K562 (cell line): ENCODE measurements around the gene KCTD21. TPM values are rescaled to one million over a fixed set of nuclear protein-coding genes. Genes with fewer than 3 reads are reported as not detected.
A peak's percentile ranks its signal among the peaks of the same experiment; 100 is the strongest.

ENCODE experiments used
- ATAC-seq: fragments of 200-7000 bp; cut with Tn5 transposase; 3 replicates; pipeline ENCODE4 v1.9.1; 2020; ENCODE audit warnings: moderate library complexity
- BruUV-seq: library from RNA; stranded (reverse); fragments of 400-500 nt; replicated peaks from 2 replicates; lab custom pipeline; 2021; lab: Mats Ljungman, UMichigan
- CTCF ChIA-PET: fragments of 300-600 bp; formaldehyde crosslinking; extraction: SDS; loops from one replicate; lab custom pipeline; 2021; ENCODE audit warnings: low intra/inter-chr PET ratio; lab: Yijun Ruan, JAX
- POLR2A ChIA-PET: fragments of 300-600, 350-650 bp; sonication (Branson Sonifier 250); formaldehyde crosslinking; extraction: SDS; loops from one replicate; lab custom pipeline; 2021; ENCODE audit warnings: antibody characterized with exemption, inconsistent platforms; lab: Yijun Ruan, JAX
- DNase-seq, 4 experiments: peaks; one replicate each; pipeline versions ENCODE4 v3.0.0 to v3.0.0-alpha.2; 2011 to 2018; ENCODE audit warnings: low spot score in 3 of 4, mixed read lengths in 3 of 4; ENCODE audit errors: extremely low read depth in 1 of 4
- FAIRE-seq: peaks from 2 replicates; lab custom pipeline; 2011; peaks lifted over from hg19 to GRCh38; lab: Jason Lieb, UNC
- H2AFZ ChIP-seq: 2 replicates; pipeline ENCODE4 v1.6.0; 2011; ENCODE audit warnings: low read depth, low read length, control low read depth, inconsistent platforms
- H3K27ac ChIP-seq: fragments of 200-600 bp; 3 replicates; pipeline ENCODE4 v1.8.0; 2011; ENCODE audit warnings: low read depth, mild to moderate bottlenecking, control low read depth, inconsistent platforms, low read length, moderate library complexity, mixed read lengths; ENCODE audit errors: extremely low read depth
- H3K27me3 ChIP-seq, 2 experiments: fragments of 300-600 bp in 1 of 2; 2 replicates in 1 of 2; 3 replicates in 1 of 2; pipeline versions ENCODE4 v1.6.0 to v1.8.0; 2011; ENCODE audit warnings: inconsistent platforms in 2 of 2, low read length in 2 of 2, mild to moderate bottlenecking in 1 of 2, mixed read lengths in 1 of 2, moderate library complexity in 1 of 2; ENCODE audit not compliant: control insufficient read depth in 2 of 2, insufficient read depth in 2 of 2
- H3K36me3 ChIP-seq: fragments of 300-600 bp; 3 replicates; pipeline ENCODE4 v1.8.0; 2011; ENCODE audit warnings: mild to moderate bottlenecking, low read length, inconsistent platforms; ENCODE audit not compliant: control insufficient read depth, insufficient read depth
- H3K4me1 ChIP-seq, 2 experiments: fragments of 200-600 bp in 1 of 2; replicated peaks in 1 of 2; 2 replicates in 1 of 2; 3 replicates in 1 of 2; pipeline versions ENCODE4 v1.5.1 to v1.8.0; 2011; ENCODE audit warnings: inconsistent platforms in 2 of 2, low read length in 2 of 2, mild to moderate bottlenecking in 1 of 2, mixed read lengths in 1 of 2, moderate library complexity in 1 of 2; ENCODE audit not compliant: control insufficient read depth in 2 of 2, insufficient read depth in 2 of 2
- H3K4me2 ChIP-seq: 2 replicates; pipeline ENCODE4 v1.6.1; 2011; ENCODE audit warnings: low read length, control low read depth, inconsistent platforms, mixed read lengths; ENCODE audit not compliant: insufficient read depth
- H3K4me3 ChIP-seq: fragments of 200-600 bp; sonication (generic), shearing (Covaris generic); 2 replicates; pipeline ENCODE4 v1.5.1; 2016; ENCODE audit warnings: control low read depth, inconsistent platforms
- H3K79me2 ChIP-seq: fragments of 200-600 bp; 3 replicates; pipeline ENCODE4 v1.8.0; 2011; ENCODE audit warnings: low read length, inconsistent platforms; ENCODE audit not compliant: control insufficient read depth, insufficient read depth
- H3K9ac ChIP-seq, 2 experiments: 2 replicates each; pipeline versions ENCODE4 v1.6.0 to v1.6.1; 2011; ENCODE audit warnings: low read depth in 2 of 2, low read length in 2 of 2, control low read depth in 1 of 2, inconsistent platforms in 1 of 2, mild to moderate bottlenecking in 1 of 2, mixed read lengths in 1 of 2; ENCODE audit not compliant: insufficient read depth in 1 of 2
- H3K9me1 ChIP-seq: one replicate; pipeline ENCODE4 v1.6.0; 2011; ENCODE audit warnings: inconsistent platforms, mild to moderate bottlenecking, low read length, moderate library complexity; ENCODE audit not compliant: control insufficient read depth, insufficient read depth
- H3K9me3 ChIP-seq: replicated peaks from 2 replicates; pipeline ENCODE4 v1.5.1; 2011; ENCODE audit warnings: low read depth, low read length, inconsistent platforms; ENCODE audit not compliant: control insufficient read depth, insufficient read depth
- H4K20me1 ChIP-seq: replicated peaks from 2 replicates; pipeline ENCODE4 v1.6.1; 2011; ENCODE audit warnings: low read length, inconsistent platforms, mixed read lengths; ENCODE audit not compliant: control insufficient read depth, insufficient read depth
- HNRNPK ChIP-seq: fragments of 200-400 bp; formaldehyde crosslinking; IDR thresholded peaks from one replicate; pipeline ENCODE4 v1.6.1; 2018; ENCODE audit warnings: mild to moderate bottlenecking, low read depth, low read length; ENCODE audit not compliant: poor library complexity, severe bottlenecking
- IRF9 ChIP-seq: fragments of 450-650 bp; IDR thresholded peaks from 2 replicates; pipeline ENCODE4 v1.6.1; 2016; ENCODE audit warnings: missing biosample characterization, missing genetic modification characterization
- LARP7 ChIP-seq: fragments of 450-650 bp; IDR thresholded peaks from 2 replicates; pipeline ENCODE4 v1.6.1; 2016
- MXI1 ChIP-seq: IDR thresholded peaks from 2 replicates; pipeline ENCODE4 v1.6.1; 2011; ENCODE audit warnings: low read depth, mild to moderate bottlenecking, improper control_type of control experiment, low read length
- NR1H2 ChIP-seq: sonication (generic); formaldehyde crosslinking; IDR thresholded peaks from 2 replicates; pipeline ENCODE4 v1.4.0; 2020; ENCODE audit warnings: mild to moderate bottlenecking, missing genetic modification reagents
- PURB ChIP-seq: sonication (generic); formaldehyde crosslinking; IDR thresholded peaks from 2 replicates; pipeline ENCODE4 v1.9.0; 2021; ENCODE audit warnings: low read depth, mild to moderate bottlenecking, missing genetic modification reagents
- RBM25 ChIP-seq: fragments of 200-400 bp; formaldehyde crosslinking; IDR thresholded peaks from 2 replicates; pipeline ENCODE4 v1.6.1; 2018; ENCODE audit warnings: low read length, low read depth, moderate library complexity; ENCODE audit not compliant: severe bottlenecking
- SIX5 ChIP-seq, 2 experiments: IDR thresholded peaks; 2 replicates each; pipeline ENCODE4 v1.6.1; 2011; ENCODE audit warnings: low read length in 2 of 2, borderline replicate concordance in 1 of 2, low read depth in 1 of 2, mild to moderate bottlenecking in 1 of 2, moderate library complexity in 1 of 2; ENCODE audit not compliant: insufficient read depth in 1 of 2
- ZNF239 ChIP-seq: fragments of 250-450 bp; sonication (Bioruptor Pico); IDR thresholded peaks from 2 replicates; pipeline ENCODE4 v1.4.0; 2020; ENCODE audit warnings: mild to moderate bottlenecking
- ZNF395 ChIP-seq: fragments of 200-800 bp; sonication (Bioruptor generic); IDR thresholded peaks from 2 replicates; pipeline ENCODE4 v1.6.1; 2017; ENCODE audit warnings: missing genetic modification characterization, missing compliant biosample characterization
- ZNF398 ChIP-seq: fragments of 250-450 bp; sonication (Bioruptor Pico); IDR thresholded peaks from 2 replicates; pipeline ENCODE4 v1.8.0; 2021; ENCODE audit warnings: moderate library complexity, mild to moderate bottlenecking, inconsistent platforms
- ZNF408 ChIP-seq: fragments of 250-450 bp; sonication (Bioruptor Pico); IDR thresholded peaks from 2 replicates; pipeline ENCODE4 v1.4.0; 2020; ENCODE audit warnings: low read depth, mild to moderate bottlenecking, moderate library complexity
- WGBS: fragments of 100-300 bp; shearing (Covaris generic); methylation state at CpG from one replicate; pipeline ENCODE4 v1.1.6; 2016; ENCODE audit warnings: low coverage, mixed read lengths; ENCODE audit not compliant: insufficient coverage; ENCODE audit errors: missing lambda C conversion rate; 5-methylcytosine and 5-hydroxymethylcytosine counted together
- in situ Hi-C: fragments of 300-500 bp; cut with MboI; formaldehyde crosslinking; loops from 4 replicates; pipeline ENCODE4 v1.15.0; 2018; ENCODE audit warnings: inconsistent platforms, mixed read lengths
- intact Hi-C: fragments of 100-400 bp; cut with micrococcal nuclease; formaldehyde crosslinking; loops from 2 replicates; pipeline ENCODE4 v1.14.2; 2022
- polyA plus RNA-seq, 8 experiments: library from polyadenylated mRNA; depleted of rRNA in 4 of 8; stranded (reverse) in 5 of 8; unstranded in 3 of 8; fragments of >200 nt; fragmentation: Nextera tagmentation in 2 of 8; fragmentation: Illumina TruSeq in 1 of 8; extraction: Ambion mirVana in 2 of 8; extraction: Trizol in 1 of 8; gene quantifications; 2 replicates each; pipeline versions ENCODE4 v1.2.1 to v1.2.3, GENCODE V29; 2011 to 2014; ENCODE audit warnings: inconsistent platforms in 1 of 8, missing spikeins in 1 of 8
- total RNA-seq, 7 experiments: library from RNA; depleted of rRNA in 6 of 7; stranded (reverse); fragments of >200 nt in 6 of 7; fragmentation: Illumina TruSeq in 2 of 7; extraction: Trizol in 2 of 7; gene quantifications; 2 replicates each; pipeline versions ENCODE4 v1.2.1 to v1.2.3, GENCODE V29; 2011 to 2021; ENCODE audit warnings: low replicate concordance in 1 of 7

The KCTD21 gene
- total and polyA plus RNA-seq, 9 of the 15 experiments (the other 6 are each of a cell fraction or from before 2014, with no cell fraction given) = 0.34 to 5.4 (median 1.9) TPM

GRCh38 chr11:78160557-78160956 is 27.9 kb downstream of the KCTD21 start:
- 9% methylated on average over 1 of the region's 1 CpG for WGBS
- Histone ChIP-seq H3K4me1 (no peaks in the 10 kb centered on the region), H3K27ac (no peak overlapping the region), H3K9ac (no peak overlapping the region), H2AFZ (no peak overlapping the region), H3K9me3 (no peaks in the 10 kb centered on the region), H3K4me2 (no peak overlapping the region), H3K9me1 (no peaks in the 10 kb centered on the region), H3K27me3 (no peaks in the 10 kb centered on the region), H4K20me1 (no peaks in the 10 kb centered on the region), H3K4me3 (no peak overlapping the region), H3K79me2 (no peaks in the 10 kb centered on the region), H3K36me3 (no peaks in the 10 kb centered on the region)
- ATAC-seq (no peak), DNase-seq (no peak), FAIRE-seq (peak; percentile 6)
- ChIA-PET POLR2A (interaction anchor here (1.0 to 2.0 kb wide), 2 partner anchors 9 to 11 kb away, joined by 3 to 8 read pairs; no protein-coding TSS in a partner anchor), CTCF (no interaction called here)
- intact Hi-C loops = no loop called here
- BruUV-seq = no TSS peak
- in situ Hi-C loops = no loop called here
- TF ChIP-seq ZNF408 (CRISPR knock-in tag) (no peak), ZNF395 (CRISPR knock-in tag) (no peak), RBM25 (no peak), PURB (no peak), SIX5 (IDR thresholded peaks at IDR 0.05; ENCODE audit: borderline replicate concordance in 1 of 2, insufficient read depth in 1 of 2, low read depth in 1 of 2, low read length in 2 of 2) (no peak), IRF9 (tag) (no peak), LARP7 (no peak), HNRNPK (no peak), MXI1 (no peak), ZNF398 (CRISPR knock-in tag) (no peak), ZNF239 (no peak), NR1H2 (no peak)
